Parathyroid adenoma (tissue), 2 donors: Measurements from ENCODE around the gene ATP5F1A.

ENCODE experiments used
- H2AFZ ChIP-seq: fragments of 300-600 bp; sonication (generic); one replicate; pipeline ENCODE4 v1.7.0; 2017; ENCODE audit warnings: antibody characterized with exemption, mild to moderate bottlenecking
- H3K27ac ChIP-seq: fragments of 300-600 bp; sonication (generic); one replicate; pipeline ENCODE4 v1.7.0; 2017
- H3K27me3 ChIP-seq: fragments of 300-600 bp; sonication (generic); one replicate; pipeline ENCODE4 v1.7.0; 2017; ENCODE audit warnings: low read length; ENCODE audit not compliant: control insufficient read depth, insufficient read depth
- H3K36me3 ChIP-seq: fragments of 300-600 bp; sonication (generic); one replicate; pipeline ENCODE4 v1.7.0; 2017; ENCODE audit warnings: low read length; ENCODE audit not compliant: control insufficient read depth, insufficient read depth
- H3K4me1 ChIP-seq: fragments of 300-600 bp; sonication (generic); one replicate; pipeline ENCODE4 v1.7.0; 2017; ENCODE audit warnings: control low read depth
- H3K4me2 ChIP-seq: fragments of 300-600 bp; sonication (generic); one replicate; pipeline ENCODE4 v1.7.0; 2017; ENCODE audit warnings: low read length
- H3K4me3 ChIP-seq: fragments of 300-600 bp; sonication (generic); one replicate; pipeline ENCODE4 v1.7.0; 2017; ENCODE audit warnings: low read depth, low read length
- H3K79me2 ChIP-seq: fragments of 300-600 bp; sonication (generic); one replicate; pipeline ENCODE4 v1.7.0; 2017; ENCODE audit warnings: control low read depth
- H3K9ac ChIP-seq: fragments of 300-600 bp; sonication (generic); one replicate; pipeline ENCODE4 v1.7.0; 2017; ENCODE audit warnings: mild to moderate bottlenecking
- H3K9me3 ChIP-seq: fragments of 300-600 bp; sonication (generic); one replicate; pipeline ENCODE4 v1.7.0; 2017; ENCODE audit warnings: low read length; ENCODE audit not compliant: control insufficient read depth
- CTCF ChIP-seq: fragments of 300-600 bp; sonication (generic); IDR thresholded peaks from one replicate; pipeline ENCODE4 v1.7.0; 2017; ENCODE audit warnings: antibody characterized with exemption, mild to moderate bottlenecking
- donor health status: primary hyperparathyroidism.

ATP5F1A gene

DNA sequence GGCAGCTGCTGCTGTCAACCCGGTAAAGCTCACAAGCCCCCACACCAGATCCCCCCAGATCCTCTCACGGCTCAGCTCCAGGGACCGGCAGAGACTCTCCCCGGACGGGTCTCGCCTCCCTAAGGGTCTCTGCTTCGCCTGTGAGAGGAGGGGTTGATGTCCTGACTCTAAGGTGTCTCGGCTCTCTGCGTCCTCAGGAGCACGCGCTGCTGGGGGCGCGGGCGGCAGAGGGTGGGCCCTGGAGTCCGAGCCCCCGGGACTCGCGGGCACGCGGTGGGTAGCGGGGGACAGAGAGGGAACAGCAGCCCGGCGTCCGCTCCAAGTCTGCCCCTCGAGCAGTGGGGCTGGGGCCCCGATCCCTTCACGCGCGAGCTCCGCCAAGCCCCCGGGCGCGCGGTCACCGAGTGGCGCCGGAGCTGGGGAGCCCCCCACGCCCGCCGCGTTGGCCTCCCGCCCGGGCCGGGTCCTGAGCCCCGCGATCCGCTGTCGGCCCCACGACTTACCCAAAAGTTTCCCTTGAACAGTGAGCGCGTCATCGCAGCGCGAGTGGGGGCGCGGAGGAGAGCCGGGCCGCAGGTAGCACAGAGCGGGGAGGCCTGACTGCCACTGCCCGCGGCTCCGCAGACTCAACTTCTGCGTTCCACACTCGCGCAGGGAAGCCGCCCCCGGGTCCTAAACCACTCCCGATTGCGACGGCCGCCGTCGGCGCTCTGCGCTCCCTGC lies 26.3 kb downstream of the ATP5F1A start, which contains the start of gene PSTPIP2:
PSTPIP2 (minus strand) TSS at position 608 of the 723 bp plus-strand sequence; CDS start at position 536, 72 bp downstream.
- Histone ChIP-seq H3K4me1 (peaks cover 8% of the 10 kb centered on the region), H3K27me3 (no peaks in the 10 kb centered on the region), H3K4me2 (peak within 1 kb of the TSS; percentile 96), H3K79me2 (peaks cover 4% of the 10 kb centered on the region), H3K27ac (no peak within 1 kb of the TSS), H3K4me3 (peak within 1 kb of the TSS; percentile 77), H2AFZ (peak within 1 kb of the TSS; percentile 96), H3K36me3 (no peaks in the 10 kb centered on the region), H3K9me3 (no peaks in the 10 kb centered on the region), H3K9ac (peak within 1 kb of the TSS; percentile 13)
- TF ChIP-seq CTCF = no peak

- Histone ChIP-seq H3K9ac (no peak overlapping the region), H3K4me3 (peak overlapping the region; percentile 77), H3K27ac (no peak overlapping the region), H3K27me3 (no peaks in the 10 kb centered on the region), H3K36me3 (no peaks in the 10 kb centered on the region), H3K4me1 (peaks cover 8% of the 10 kb centered on the region), H3K79me2 (peaks cover 4% of the 10 kb centered on the region), H2AFZ (peak overlapping the region; percentile 96), H3K4me2 (peak overlapping the region; percentile 96), H3K9me3 (no peaks in the 10 kb centered on the region)
- TF ChIP-seq CTCF = no peak
Measured at GRCh38 chr18:46070815-46071652, 27.1 kb downstream of the ATP5F1A start.

GRCh38 chr18:46070232-46070631 lies 27.9 kb downstream of the ATP5F1A start:
- Histone ChIP-seq H2AFZ (no peak overlapping the region), H3K27ac (no peak overlapping the region)

GRCh38 chr18:46069524-46069923 lies 28.6 kb downstream of the ATP5F1A start:
- Histone ChIP-seq H3K27me3 (no peaks in the 10 kb centered on the region), H3K79me2 (peaks cover 4% of the 10 kb centered on the region), H3K27ac (no peak overlapping the region), H2AFZ (no peak overlapping the region), H3K9me3 (no peaks in the 10 kb centered on the region), H3K36me3 (no peaks in the 10 kb centered on the region), H3K4me2 (no peak overlapping the region), H3K4me1 (peaks cover 8% of the 10 kb centered on the region), H3K4me3 (no peak overlapping the region), H3K9ac (no peak overlapping the region)
- no peak for TF ChIP-seq CTCF

More at GRCh38 chr18:46070232-46070631, 27.9 kb downstream of the ATP5F1A start:
- Histone ChIP-seq H3K4me2 (no peak overlapping the region), H3K4me1 (peaks cover 8% of the 10 kb centered on the region), H3K36me3 (no peaks in the 10 kb centered on the region), H3K79me2 (peaks cover 4% of the 10 kb centered on the region), H3K9me3 (no peaks in the 10 kb centered on the region), H3K27me3 (no peaks in the 10 kb centered on the region), H3K4me3 (no peak overlapping the region), H3K9ac (no peak overlapping the region)
- TF ChIP-seq CTCF = no peak
